NCI-H1694 (cell line): Measurements from ENCODE around the gene CMTM7.
"Not testable (repeated sequence)": the region's sequence is repeated elsewhere in the genome, so short reads cannot be mapped to it uniquely, and the experiment has no call there.

Experiments used
- DNase-seq: peaks from one replicate; lab custom pipeline; 2025; lab: John Stamatoyannopoulos, UW

The CMTM7 gene

DNA sequence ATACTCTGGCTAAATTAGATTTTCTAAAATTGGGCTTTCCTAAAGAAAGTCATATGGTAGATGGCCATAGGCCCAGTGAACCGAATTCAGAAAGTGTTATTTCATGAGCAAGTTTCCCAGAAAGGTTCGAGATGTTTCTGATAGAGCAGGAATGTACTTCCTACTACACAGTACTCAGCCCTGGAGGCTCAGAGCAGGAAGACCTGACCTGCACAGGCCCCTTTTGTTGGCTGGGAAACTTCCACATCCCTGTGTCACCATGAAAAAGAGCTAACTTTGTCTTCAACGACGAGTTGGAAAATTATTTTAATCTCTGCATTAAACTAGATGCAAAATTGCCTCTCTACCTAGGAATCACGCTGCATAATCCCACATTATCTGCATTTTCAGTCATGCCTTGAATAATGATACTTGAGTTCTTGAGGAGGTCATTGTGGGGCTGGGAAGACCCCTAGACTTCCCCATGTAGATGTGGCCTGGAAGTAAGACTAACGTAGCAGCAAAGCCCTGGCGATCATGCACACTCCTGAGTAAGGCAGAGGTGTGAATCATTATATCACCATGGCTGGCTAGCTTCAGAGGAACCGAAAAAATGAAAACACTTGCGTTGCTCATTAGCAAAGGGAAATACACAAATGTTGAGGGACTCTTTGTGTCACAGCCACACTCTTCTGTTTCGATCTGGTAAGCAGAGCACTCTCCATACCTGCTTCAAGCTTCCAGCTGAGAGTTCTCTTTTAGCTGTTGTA lies 47.1 kb downstream of the CMTM7 start:
- DNase-seq: no peak

- DNase-seq: not testable (repeated sequence)
These were observed 47.8 kb downstream of the CMTM7 start for GRCh38 chr3:32439421-32439820.

DNA sequence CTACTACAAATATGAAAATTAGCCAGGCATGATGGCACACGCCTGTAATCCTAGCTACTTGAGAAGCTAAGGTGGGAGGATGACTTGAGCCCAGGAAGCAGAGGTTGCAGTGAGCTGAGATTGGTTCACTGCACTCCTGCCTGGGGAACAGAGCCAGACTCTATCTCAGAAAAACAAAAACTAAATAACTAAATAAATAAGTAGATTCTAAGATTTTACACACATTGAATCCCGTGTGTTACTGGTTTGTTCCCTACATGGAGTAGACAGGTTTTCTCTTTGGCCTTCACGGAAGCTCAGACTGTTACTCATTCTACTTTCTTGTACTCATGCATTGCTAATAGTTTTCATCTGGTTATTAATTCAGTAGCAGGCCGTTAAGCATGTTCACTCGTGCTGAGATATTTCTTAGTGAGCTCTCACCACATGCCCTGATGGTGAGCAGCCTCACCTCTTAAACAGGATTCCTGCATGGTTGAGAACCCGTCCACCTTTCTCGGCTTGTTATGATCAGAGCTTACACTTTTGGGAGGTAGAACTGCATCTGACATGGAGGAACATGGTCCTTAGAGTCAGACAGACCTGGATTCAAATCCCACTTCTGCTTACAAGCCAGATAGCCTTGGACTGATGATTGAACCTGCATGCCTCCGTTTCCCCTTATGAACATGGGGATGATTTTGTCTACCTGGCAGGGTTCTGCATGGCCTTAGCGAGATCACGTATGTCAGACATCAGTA lies 49.1 kb downstream of the CMTM7 start:
- DNase-seq: no peak

DNA sequence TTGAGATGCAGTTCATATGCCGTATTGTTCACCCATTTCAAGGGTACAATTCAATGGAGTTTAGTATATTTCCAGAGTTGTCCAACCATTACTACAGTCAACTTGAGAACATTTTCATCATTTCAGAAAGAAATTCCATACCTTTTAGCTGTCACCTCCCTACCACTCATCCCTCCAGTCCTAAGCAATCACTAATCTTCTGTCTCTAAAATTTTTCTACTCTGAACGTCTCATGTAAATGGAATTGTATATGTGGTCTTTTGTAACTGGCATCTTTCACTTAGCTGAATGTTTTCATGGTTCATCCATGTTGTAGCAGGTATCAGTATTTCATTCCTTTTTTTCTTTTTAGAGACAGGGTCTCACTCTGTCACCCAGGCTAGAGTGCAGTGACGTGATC lies 51.1 kb downstream of the CMTM7 start:
- DNase-seq: no peak

DNA sequence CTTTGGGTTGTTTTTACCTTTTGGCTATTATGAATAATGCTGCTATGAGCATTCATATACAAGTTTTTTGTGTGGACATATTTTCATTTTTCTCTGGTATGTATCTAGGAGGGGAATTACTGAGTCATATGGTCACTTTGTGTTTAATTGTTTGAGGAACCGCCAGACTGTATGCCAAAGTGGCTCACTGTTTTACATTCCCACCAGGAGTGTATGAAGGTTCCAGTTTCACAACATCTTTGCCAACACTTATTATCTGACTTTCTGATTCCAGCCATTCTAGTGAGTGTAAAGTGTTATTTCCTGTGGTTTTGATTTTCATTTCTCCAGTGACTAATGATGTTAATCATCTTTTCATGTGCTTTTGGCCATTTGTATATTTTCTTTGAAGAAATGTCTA lies 51.8 kb downstream of the CMTM7 start:
- DNase-seq: no peak

GRCh38 chr3:32447865-32448400 lies 56.3 kb downstream of the CMTM7 start:
- DNase-seq: no peak

DNA sequence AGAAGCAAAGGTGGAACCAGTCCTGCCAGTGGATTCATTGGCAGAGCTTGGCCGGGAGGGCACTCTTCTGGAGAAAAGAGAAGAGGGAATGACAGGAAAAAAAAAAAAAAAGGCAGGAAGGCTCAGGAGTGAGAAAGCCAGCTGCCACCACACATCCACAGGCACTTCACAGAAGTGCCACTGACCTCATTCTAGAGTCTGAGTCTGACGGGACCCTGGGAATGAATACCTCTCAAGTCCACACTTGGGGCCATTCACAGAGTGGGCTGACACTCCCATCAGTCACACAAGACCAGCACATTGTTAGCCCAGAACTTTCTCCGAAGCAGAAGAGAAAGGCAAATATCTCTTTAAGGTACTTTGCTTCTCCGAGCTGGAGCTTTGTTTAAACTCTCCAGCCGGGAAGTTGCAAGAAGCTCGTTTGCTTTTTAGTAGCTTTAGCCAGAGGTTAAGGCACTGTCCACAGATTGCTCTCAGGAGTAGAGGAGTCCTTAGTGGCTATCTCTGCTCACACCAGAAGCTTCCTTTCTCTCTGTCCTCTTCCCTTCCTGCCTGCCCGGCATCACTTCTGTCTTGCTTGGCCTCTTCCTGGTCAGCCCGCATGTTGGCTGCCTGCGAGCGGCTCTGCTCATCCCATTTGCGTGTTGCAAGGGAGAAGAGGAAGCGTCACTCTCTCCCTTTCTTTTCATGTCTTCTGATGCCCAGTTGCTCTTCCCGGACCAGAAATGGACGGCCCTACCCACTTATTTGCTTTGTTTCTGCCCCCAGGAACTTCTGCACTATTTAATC lies 57.2 kb downstream of the CMTM7 start:
- DNase-seq: no peak

DNA sequence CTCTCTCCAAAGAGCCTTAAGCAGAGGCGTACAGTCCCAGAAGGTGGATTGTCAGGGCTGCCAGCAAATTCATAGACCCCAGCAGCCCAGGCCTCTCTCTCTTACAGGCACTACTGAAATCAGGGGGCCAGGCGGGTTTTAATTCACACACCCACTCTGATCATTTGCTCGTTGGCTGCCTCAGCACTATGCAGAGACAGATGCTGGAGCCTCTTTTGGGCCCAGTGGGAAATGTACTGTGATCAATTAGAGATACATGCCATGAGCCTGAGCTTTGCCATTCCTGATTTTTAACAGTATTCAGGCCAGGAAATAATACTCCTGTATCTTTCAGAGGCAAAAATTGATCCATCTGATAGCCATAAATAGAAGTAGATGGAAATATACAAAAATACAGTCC lies 58.0 kb downstream of the CMTM7 start:
- no peak for DNase-seq

DNA sequence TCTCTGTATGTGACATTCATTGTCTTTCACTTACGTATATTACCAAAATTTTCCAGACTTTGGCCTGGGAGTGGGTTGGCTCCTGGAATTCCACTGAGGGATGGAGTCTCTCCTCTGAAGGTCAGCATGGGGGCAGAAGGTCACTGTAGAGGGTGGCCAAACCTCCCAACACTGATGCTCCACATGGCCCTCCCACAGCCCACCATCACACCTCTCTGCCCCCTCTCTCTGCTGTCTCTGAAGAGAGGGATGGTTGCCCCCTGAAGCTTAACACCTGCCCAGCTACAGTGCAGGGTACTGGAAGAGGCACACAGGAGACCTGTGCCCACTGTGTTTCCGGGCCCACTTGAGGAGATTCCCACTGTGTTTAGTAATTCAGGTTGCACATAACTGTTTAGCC lies 58.8 kb downstream of the CMTM7 start:
- no peak for DNase-seq

GRCh38 chr3:32450992-32451659 lies 59.5 kb downstream of the CMTM7 start:
- no peak for DNase-seq

GRCh38 chr3:32452009-32452408 lies 60.4 kb downstream of the CMTM7 start:
- DNase-seq: no peak

GRCh38 chr3:32453346-32453745 lies 61.7 kb downstream of the CMTM7 start:
- no peak for DNase-seq

- no peak for DNase-seq
These were observed 62.5 kb downstream of the CMTM7 start for GRCh38 chr3:32454111-32454510.

DNA sequence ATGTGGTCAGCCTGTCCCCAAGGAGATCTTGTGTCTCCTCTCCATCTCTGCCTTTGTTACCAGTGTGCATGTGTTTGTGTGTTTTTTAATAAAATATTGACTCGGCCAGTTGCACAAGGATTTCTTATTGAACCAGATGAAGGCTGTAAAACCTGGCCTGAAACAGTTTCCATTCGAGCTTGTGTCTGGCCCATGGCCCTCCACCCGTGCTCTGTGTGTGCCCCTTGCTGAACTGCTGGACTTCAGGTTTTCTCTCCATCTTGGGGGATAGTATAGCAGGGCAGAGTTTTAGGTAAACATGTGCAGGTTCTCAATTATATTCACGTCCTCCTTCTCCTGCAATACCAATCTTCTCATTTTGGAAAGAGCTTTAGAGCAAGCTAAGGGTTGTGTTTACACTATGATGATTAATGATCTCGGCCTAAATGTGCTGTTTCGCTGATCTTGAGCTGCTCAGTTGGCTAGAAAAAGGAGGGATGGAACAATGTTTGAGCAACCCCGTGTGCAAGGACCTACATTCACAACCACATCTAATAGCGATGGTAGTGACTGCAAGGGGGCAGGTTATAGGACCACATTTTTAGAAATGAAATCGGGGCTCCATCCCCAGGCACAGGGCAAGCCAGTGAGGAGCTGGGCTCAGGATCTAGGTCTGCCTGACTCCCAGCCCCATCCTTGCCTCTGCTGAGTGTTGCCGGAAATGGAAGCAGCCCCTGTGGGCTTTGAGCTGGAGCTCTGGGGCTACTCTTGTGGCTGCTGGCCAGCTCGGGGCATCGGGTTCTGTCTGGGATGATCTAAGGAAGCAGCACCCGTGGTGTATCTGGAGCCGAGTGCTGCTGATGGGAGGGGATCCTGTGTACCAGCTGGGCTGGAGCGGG lies 63.3 kb downstream of the CMTM7 start:
- no peak for DNase-seq

- DNase-seq: no peak
These were observed 64.2 kb downstream of the CMTM7 start for GRCh38 chr3:32455609-32456428.

DNA sequence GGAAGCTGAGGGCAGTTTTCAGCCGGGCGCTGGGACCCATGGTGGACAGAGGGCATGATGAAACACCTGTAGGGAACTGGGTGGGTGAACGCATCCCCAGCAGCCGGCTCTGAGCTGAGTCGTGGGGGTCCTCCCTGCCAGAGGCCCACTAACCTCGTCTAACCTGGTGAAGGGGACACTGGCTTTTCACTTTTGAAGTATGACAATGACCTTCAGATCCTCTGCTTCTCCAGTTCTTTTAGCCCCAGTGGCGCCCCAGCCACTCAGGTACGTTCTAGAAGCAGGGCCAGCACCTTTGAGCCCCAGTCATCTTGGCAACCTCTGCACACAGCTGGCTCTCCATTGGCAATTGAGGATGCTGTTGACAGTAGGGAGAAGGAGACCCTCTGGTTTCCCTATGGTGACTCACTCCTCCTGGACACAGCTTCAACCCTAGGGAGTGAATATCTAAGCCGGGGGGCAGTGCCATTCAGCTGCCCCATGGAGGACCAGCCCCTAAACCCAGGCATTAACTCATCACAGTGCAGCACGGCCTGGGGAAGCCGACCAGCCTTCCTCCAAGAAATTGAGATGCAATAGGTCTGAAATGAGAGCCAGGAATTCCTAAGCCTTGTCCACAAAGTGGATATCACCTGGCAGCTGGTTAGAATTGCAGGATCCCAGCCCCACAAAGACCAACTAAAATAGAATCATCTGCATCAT lies 64.9 kb downstream of the CMTM7 start:
- DNase-seq: no peak

GRCh38 chr3:32457971-32458471 lies 66.4 kb downstream of the CMTM7 start:
- DNase-seq: no peak

DNA sequence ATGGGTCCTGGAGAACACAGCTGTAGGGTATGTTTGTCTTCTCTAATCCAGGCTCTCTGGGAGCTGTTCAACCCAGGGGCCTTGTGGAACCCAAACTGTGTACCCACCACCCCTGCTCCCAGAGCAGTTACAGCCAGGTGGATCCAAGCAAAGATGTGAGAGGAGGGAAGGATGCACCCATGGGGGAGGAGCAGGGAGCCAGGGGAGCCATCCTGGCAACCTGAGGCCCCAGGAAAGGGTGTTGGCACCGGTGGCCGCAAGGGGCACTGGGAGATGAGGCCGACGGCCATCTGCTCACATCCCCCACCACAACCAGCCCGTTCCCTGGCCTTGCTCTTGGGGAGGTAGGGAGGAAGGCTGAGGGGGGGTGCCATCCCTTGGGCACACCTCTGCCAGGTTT lies 67.8 kb downstream of the CMTM7 start:
- DNase-seq: no peak

- DNase-seq: no peak
These were observed 68.5 kb downstream of the CMTM7 start for GRCh38 chr3:32460031-32460749.
